GM21515 (cell line): ENCODE results near the gene CCDC63.

Experiments used
- ATAC-seq: cut with Tn5 transposase; IDR thresholded peaks from one replicate; pipeline ENCODE4 v1.9.1; 2021; ENCODE audit not compliant: unreplicated experiment

Gene CCDC63

DNA sequence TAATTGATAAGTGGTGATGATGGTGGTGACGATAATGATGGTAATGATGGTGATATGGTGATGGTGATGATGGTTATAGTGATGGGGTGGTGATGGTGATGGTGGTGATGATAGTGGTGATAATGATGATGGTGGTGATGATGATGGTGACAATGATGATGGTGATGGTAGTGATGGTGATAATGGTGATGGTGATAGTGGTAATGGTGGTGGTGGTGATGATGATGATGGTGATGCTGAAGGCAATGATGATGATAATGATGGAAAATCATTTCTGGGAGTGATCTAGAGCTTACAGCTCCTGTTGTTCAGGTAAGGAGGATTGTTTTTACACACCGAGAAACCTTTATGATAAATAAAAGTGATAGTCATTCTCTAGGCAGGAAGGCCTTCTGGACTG, 33.9 kb downstream of the CCDC63 start:
- no peak for ATAC-seq

DNA sequence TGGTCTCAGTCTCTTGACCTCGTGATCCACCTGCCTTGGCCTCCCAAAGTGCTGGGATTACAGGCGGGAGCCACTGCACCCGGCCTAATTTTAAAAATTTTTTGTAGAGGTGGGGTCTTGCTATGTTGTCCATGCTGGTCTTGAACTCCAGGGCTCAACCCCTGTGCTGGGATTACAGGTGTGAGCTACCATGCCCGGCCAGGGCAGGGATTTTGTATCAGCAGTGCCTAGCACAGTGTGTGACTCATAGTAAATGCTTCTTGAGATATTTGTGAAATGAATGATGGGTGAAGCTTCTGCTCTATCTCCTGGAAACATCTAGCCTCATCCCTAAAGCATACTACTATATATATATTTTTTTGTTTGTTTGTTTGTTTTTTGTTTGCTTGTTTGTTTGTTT, 36.5 kb downstream of the CCDC63 start:
- ATAC-seq = no peak

DNA sequence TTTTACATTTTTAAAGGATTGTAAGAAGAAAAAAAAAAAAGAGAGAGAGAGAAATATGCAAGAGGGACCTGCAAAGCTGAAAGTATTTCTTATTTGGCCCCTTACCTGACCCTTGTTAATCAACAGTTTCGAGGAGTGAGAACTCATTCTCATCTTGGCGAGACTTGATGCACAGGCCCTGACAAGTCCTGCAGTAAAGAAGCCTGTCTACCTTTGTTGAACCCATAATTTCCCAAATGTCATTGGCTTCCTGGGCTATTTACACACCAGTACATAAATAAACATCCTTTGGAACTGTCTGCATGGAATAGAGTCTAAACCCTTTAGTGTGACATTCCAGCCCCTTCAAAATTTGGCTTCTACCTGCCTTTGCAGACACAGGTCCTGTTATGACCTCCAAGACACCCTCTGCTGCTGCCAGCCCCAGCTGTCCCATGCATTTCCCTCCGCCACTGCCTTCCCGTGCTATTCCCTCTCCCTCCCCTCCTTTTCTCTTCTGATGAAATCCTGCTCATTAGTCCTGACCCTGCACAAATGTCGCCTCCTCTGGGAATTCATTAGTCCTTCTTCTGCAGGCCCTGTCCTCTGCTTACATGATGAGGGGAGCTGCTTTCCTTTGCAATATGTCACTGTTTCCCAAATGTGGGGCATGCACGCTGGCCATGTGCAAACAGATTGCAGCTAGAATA, 38.5 kb downstream of the CCDC63 start:
- no peak for ATAC-seq

DNA sequence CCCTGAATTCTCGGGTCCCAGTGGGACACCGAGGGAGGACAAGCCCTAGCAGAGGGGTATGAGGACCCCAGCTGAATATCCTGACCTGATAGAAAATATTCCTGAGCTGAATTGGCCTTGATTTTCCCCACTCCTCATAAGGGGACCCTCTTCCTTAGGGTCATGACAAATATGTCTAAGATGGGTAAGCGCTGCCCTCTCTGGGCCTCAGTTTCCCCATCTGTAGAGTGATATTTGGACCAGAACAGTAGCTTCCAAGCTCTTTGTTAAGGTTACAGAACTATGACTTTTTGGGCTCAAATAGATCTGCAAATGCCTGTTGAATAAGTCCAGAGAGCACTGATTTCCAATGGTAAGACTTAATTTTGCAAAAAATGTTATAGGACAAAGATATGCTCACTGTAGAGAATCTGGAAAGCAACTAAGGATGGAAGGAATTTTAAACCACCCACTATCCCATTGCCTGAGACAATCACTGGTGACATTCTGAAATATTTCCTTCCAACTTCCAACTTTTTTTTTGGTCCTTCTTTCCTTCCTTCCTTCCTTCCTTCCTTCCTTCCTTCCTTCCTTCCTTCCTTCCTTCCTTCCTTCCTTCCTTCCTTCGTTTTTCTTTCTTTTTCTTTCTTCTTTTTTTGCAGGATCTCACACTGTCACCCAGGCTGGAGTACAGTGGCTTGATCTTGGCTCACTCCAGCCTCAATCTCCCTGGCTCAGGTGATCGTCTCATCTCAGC, 41.6 kb downstream of the CCDC63 start:
- no peak for ATAC-seq

DNA sequence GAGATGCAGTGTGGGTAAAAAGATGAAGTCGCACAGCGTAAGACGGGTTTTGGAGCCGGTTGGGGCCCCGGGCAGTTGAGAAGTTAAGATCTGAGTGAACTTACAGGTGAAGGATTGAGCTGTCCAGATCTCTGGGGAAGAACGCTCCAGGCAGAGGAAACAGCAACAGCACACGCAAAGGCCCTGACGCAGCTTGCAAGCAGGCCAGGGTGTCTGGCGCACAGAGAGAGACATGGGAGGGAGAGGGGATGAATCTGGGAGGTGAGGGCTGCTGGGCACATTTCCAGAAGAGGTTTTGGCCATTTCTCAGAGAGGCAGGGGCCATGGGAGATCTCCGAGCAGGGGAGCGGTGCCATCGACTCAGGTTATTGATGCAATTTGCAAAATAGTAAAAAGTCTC, 42.6 kb downstream of the CCDC63 start:
- no peak for ATAC-seq

DNA sequence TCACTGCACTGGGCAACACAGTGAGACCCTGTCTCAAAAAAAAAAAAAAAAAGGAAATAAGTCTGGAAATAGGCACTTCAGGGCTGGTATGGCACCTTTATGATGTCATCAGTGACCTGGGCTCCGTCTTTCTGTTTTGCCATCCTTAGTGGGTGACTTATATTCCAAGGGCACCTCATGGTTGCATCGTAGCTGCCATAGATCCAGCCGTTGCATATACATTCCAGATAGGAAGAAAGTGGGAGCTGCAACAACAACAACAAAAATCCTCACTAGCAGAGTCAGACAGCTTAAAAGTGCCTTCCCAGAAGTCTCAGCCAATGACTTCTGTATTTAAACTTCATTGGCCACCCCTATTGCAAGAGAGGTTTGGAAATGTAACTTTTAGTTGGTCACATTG, 47.2 kb downstream of the CCDC63 start:
- ATAC-seq = no peak

DNA sequence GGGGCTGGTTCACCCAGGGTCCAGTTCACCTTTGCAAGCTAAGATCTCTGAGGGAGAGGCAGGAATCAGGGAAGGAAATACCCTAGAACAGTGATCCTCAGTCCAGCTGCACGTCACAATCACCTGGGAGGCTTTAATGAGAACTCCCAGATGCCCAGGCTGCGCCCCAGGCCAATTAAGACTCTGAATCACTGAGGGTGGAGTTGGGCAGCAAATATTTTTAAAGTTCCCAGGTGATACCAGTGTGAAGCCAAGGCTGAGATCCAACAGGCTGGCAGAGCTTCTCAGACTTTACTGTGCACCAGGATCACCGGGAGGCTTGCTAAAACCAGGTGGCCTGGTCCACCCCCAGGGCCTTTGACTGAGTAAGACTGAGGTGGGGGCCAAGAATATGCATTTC, 49.8 kb downstream of the CCDC63 start:
- ATAC-seq = no peak

DNA sequence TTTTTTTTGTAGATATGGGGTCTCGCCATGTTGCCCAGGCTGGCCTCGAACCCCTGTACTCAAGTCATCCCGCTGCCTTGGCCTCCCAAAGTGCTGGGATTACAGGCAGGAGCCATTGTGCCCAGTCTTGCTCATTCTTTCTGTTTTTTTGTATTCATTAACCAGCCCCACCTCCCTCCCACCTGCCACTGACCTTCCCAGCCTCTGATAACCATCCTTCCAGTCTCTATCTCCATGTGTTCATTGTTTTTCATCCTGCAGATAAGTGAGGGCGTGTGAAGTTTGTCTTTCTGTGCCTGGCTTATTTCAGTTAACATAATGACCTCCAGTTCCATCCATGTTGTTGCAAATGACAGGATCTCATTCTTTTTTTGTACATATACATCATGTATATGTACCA, 54.6 kb downstream of the CCDC63 start:
- ATAC-seq = no peak

DNA sequence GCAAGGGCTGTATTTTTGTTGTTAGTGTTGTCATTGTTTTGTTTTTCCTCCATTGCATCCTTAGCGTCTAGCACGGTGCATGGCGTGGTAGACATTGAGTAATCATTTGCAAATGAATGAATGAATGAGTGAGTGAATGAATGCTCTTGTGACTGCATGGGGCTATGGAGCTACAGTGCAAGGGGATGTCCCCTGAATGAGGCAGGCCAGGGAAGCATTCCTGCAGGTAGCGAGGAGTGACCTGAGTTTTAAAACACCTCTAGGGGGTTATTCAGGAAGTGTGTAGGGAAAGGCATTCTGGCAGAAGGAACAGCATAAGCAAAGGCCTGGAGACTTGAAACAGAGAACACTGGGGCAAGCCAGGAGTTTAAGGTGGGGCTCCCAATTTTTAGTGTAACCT, 56.7 kb downstream of the CCDC63 start:
- ATAC-seq = no peak

DNA sequence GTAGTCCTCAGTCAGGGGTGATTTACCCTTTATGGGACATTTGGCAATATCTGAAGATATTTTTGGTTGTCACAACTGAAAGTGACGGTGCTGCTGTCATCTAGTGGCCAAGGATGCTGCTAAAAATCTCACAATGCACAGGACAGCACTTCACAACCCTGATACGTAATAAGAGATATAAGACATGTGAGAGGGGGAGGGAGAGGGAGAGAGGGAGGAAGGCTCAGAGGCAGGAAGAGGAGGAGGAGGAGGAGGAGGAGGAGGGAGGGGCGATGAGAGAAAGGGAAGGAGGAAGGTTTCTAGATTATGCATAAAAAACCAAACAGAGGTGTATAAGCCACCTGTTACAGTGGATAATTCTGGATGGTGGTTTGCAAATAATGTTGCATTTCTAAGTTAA, 59.3 kb downstream of the CCDC63 start:
- ATAC-seq = no peak

DNA sequence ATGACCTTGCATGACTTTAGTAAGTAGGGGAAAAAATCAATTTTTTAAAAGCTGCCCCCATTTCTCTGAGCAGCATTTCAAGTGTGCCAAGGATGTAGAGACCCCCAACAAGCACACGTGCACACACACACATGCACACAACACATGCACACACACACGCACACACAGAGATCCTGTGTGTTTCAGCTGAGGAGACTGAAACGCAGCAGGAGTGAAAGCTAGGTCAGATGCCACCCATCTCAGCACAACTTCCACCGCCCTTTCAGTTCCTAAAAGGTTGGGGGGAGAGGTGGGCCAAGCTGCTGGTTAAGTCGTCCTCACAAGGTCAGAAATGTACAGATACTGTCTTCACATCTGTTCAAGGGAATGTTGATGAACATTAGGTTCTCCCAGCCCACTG, 59.7 kb downstream of the CCDC63 start:
- no peak for ATAC-seq

DNA sequence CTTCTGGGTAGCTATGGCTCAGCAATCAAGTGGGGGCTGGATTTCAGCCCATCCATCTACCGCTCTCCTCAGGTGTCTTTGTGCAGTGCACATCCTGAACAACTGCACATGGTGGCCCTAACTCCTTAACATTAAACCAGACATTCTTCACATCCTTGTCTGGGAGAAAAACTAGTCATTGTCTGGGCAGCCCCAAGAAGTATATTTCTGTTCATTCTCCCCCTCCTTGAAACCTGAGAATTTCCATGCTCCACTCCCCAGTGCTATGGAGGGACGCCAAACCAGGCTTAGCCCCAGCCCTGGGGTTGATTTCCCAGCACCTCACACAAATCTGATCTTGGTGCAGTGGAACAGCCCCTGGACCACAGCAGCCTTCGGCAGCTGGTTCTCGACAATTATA, 60.2 kb downstream of the CCDC63 start:
- ATAC-seq = no peak

DNA sequence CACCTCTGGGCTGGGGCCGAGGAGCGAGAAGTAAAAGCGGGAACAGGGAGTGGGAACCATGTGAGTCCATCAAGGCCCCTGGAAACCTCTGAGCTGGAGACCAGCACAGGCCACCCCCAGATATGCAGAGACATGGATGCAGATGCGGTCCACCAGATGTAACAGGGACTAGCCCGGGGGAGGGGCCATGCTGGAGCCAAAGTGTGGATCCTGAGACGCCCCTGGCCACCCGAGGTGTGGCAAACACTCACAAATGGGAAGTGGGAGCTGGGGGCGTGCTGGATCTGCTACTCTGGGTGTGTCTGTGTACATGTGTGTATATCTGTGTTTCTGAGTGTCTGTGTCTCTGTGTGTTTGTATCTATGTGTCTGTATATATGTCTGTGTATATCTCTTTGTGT, 60.8 kb downstream of the CCDC63 start:
- no peak for ATAC-seq

DNA sequence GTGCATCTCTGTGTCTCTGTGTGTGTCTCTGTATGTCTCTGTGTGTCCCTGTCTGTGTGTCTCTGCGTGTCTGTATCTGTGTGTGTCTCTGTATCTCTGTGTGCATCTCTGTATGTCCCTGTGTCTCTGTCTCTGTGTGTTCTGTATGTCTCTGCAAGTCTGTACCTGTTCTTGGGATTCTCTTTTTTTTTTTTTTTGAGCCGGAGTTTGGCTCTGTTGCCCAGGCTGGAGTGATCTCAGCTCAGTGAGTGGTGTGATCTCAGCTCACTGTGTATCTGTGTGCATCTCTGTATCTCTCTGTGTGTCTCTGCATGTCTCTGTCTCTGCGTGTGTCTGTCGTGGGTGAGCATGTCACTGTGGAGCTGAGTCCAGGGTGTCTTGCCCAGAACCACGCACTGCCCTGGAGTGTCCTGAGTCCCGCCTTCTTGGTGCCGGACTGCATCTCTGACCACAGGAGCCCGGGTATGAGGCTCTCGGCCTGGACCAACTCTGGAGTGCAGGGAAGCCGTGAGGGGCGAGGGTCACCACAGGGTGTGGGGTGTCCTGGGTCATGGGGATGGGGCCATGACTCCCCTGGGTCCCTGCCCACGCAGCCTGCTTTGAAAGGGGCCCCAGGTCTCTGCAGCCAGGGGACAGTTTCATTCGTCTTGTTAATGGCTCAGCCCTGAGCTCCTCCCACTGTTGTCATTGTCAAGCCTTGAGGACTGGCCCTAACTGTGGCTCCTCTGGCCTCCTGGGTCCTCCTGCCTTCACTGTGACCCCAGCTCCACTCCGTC, 61.8 kb downstream of the CCDC63 start:
- ATAC-seq = no peak

DNA sequence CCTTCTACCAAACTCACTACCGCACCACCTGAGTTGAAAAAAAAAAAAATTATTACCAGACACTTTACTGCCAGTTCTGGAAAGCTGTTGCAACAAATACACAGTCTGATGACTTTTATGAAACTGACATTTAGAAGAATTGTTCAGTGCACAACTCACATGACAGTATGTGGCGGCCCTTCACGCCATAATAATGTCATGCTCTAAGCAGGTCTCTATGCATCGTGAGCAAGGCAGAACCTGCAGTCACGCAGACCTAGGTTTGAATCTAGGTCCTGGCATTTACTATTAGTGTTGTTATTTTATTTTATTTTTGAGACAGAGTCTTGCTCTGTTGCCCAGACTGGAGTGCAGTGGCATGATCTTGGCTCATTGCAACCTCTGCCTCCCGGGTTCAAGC, 65.5 kb downstream of the CCDC63 start:
- ATAC-seq = no peak

DNA sequence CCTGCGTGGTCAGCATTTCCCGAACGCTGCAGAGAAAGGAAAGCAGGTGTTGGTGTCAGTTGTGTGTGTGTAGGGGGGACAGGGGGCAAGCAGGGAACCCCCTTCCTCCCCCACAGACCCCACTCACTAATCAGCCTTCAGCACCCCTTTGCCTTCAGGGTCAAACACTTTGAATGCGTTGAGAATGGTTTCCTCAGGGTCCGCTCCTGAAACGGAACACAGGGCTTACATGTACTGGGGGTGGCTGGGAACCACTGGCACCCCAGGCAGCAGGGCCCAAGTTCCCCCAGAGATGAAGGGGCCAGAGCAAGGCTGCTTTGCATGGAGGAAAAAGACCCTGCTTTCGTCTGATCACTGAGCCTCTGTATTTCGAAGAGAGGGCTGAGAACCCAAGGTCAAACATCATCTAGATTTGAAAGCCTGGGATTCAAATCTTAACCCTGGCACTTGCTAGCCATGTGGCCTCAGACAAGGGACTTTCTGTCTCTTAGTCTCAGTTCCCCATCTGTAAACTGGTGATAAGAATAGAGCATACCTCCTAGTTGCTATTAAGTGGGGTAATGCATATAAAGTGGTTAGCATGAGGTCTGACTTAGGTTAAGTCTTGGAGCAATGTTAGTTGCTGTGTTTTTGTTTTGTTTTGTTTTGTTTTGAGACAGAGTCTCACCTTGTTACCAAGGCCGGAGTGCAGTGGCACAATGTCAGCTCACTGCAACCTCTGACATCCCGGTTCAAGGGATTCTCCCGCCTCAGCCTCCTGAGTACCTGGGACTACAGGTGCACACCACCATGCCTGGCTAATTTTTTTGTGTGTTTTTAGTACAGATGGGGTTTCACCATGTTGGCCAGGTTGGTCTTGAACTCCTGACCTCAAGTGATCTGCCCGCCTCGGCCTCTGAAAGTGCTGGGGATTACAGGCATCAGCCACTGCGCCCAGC, 66.6 kb downstream of the CCDC63 start:
- peak; percentile 95 for ATAC-seq

DNA sequence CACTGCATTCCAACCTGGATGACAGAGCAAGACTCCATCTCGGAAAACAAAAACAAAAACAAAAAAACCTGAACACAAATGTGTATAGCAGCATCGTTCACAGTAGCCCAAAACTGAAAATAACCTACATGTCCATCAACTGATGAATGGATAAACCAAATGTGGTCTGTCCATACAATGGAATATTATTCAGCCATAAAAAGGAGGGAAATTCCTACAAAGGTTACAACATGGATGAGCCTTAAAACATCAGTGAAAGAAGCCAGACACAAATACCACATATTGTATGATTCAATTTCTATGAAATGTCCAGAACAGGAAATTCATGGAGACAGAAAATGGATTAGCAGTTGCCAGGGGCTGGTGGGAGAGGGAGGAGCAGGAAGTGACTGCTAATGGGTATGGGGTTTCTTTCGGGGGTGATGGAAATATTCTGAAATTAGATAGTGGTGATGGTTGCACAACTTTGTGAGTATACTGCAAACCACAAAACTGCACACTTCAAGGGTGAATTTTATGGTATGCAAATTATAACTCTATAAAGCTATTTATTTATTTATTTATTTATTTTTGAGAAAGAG, 69.6 kb downstream of the CCDC63 start:
- no peak for ATAC-seq

DNA sequence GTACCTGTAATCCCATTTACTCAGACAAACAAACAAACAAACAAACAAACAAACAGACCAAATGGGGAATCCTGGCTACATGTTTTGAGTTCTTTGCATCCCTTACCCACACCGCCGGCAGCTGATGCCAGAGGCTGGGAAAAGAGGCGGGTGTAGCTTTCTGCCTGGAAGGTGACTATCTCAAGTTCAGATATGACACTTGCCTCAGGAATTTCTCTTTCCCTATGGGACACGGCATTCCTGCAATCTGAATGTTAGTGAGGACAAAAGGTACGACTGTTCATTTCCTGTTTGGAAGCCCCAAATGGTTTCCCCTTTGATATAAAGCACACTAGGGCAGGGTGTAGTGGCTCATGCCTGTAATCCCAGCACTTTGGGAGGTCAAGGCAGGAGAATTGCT, 70.7 kb downstream of the CCDC63 start:
- no peak for ATAC-seq

DNA sequence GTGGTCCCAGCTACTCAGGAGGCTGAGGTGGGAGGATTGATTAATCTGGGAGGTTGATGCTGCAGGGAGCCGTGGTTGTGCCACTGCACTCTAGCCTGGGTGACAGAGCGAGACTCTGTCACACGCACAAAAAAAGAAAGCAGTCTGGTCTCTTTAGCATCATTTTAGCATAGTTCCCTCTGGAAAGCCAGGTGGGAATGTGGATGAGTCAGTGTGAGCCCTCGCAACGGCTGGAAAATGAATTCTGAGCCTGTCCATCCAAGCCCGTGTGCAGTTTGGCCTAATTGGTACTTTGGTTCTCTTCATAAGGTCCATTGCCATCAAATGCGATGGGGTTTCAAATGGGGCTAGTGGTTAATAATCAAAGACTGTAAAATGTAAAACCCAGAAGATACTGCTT, 71.2 kb downstream of the CCDC63 start:
- no peak for ATAC-seq

DNA sequence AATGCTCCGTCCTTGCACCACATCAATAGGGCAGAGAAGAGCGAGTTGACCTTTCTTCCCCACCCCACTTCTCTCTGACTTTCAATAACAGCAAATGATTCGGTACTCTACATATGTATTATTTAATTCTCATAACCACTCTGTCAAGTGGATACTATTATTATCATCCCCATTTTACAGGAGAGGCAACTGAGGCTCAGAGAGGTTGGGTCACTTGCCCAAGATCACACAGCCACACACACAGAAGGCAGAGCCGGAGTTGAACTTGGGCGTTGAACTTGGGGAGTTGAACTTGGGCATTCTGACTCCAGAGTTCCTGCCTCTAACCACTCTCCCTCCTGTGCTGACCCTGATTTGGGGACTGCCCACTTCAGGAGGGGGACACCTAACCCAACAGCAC, 72.9 kb downstream of the CCDC63 start:
- no peak for ATAC-seq
